HG03558 (cell line): ENCODE data around the gene MAP3K2.

Experiments
- ATAC-seq: cut with Tn5 transposase; IDR thresholded peaks from one replicate; pipeline ENCODE4 v1.9.1; 2021; ENCODE audit warnings: moderate number of reproducible peaks; ENCODE audit not compliant: unreplicated experiment; ENCODE audit errors: extremely low read depth

The MAP3K2 gene

GRCh38 chr2:127387655-127388422 lies at the start of gene MAP3K2:
Gene MAP3K2, minus strand, starts transcription at chr2:127387975. Its CDS starts 44,846 bp downstream, at chr2:127343129.
- peak; percentile 54 for ATAC-seq

GRCh38 chr2:127437056-127437455 lies 49.3 kb upstream of the MAP3K2 start:
- no peak for ATAC-seq

GRCh38 chr2:127434515-127434914 lies 46.7 kb upstream of the MAP3K2 start:
- no peak for ATAC-seq

- no peak for ATAC-seq
These were observed 43.7 kb upstream of the MAP3K2 start for GRCh38 chr2:127431408-127432023.

- no peak for ATAC-seq
These were observed 42.2 kb upstream of the MAP3K2 start for GRCh38 chr2:127429844-127430425.

GRCh38 chr2:127429291-127429690 lies 41.5 kb upstream of the MAP3K2 start:
- ATAC-seq: no peak

GRCh38 chr2:127428815-127429109 lies 41.0 kb upstream of the MAP3K2 start:
- ATAC-seq: no peak

GRCh38 chr2:127428057-127428814 lies 40.5 kb upstream of the MAP3K2 start:
- no peak for ATAC-seq

- ATAC-seq: no peak
These were observed 39.7 kb upstream of the MAP3K2 start for GRCh38 chr2:127427376-127428056.

- no peak for ATAC-seq
These were observed 39.0 kb upstream of the MAP3K2 start for GRCh38 chr2:127426501-127427354.

- no peak for ATAC-seq
These were observed 38.0 kb upstream of the MAP3K2 start for GRCh38 chr2:127425540-127426490.

GRCh38 chr2:127424598-127425520 lies 37.1 kb upstream of the MAP3K2 start:
- no peak for ATAC-seq

- no peak for ATAC-seq
These were observed 36.1 kb upstream of the MAP3K2 start for GRCh38 chr2:127423880-127424279.

- no peak for ATAC-seq
These were observed 35.7 kb upstream of the MAP3K2 start for GRCh38 chr2:127423478-127423843.

- no peak for ATAC-seq
These were observed 35.0 kb upstream of the MAP3K2 start for GRCh38 chr2:127422559-127423477.

GRCh38 chr2:127421871-127422558 lies 34.2 kb upstream of the MAP3K2 start:
- no peak for ATAC-seq
